H1 (cell line): ENCODE data around the gene IL23A. TPM values are rescaled to one million over a fixed set of nuclear protein-coding genes. Genes with fewer than 3 reads are reported as not detected.

Experiments used
- ASH2L ChIP-seq: fragments of 200-600, 300-600 bp; sonication (generic); IDR thresholded peaks from one replicate; pipeline ENCODE4 v1.7.1; 2017; ENCODE audit warnings: low read length
- BRCA1 ChIP-seq: IDR thresholded peaks from 2 replicates; pipeline ENCODE4 v1.6.1; 2012; ENCODE audit warnings: low read depth, low read length, improper control_type of control experiment
- CBX8 ChIP-seq: fragments of 300-800, 300-1000 bp; sonication (generic); IDR thresholded peaks from 2 replicates; pipeline ENCODE4 v1.7.1; 2016; ENCODE audit warnings: low read depth, low read length, borderline replicate concordance
- EZH2 ChIP-seq: fragments of 200-600 bp; sonication (generic); IDR thresholded peaks from 2 replicates; pipeline ENCODE4 v1.7.1; 2012; ENCODE audit warnings: low read depth, mild to moderate bottlenecking, moderate library complexity, low read length, inconsistent platforms; ENCODE audit not compliant: severe bottlenecking
- HDAC2 ChIP-seq, 2 experiments: fragments of 300-600 bp in 1 of 2; sonication (generic) in 1 of 2; IDR thresholded peaks; 2 replicates each; pipeline ENCODE4 v1.6.1; 2011 to 2012; ENCODE audit warnings: low read depth in 2 of 2, low read length in 2 of 2, mild to moderate bottlenecking in 2 of 2, moderate library complexity in 2 of 2, borderline replicate concordance in 1 of 2, inconsistent platforms in 1 of 2
- HDAC6 ChIP-seq: IDR thresholded peaks from one replicate; pipeline ENCODE4 v1.7.1; 2012; ENCODE audit warnings: low read depth, mild to moderate bottlenecking, inconsistent platforms, low read length, moderate library complexity
- JUN ChIP-seq: IDR thresholded peaks from 2 replicates; pipeline ENCODE4 v1.6.1; 2011; ENCODE audit warnings: low read depth, mild to moderate bottlenecking, improper control_type of control experiment, low read length
- MAX ChIP-seq: IDR thresholded peaks from 2 replicates; pipeline ENCODE4 v1.6.1; 2012; ENCODE audit warnings: inconsistent platforms
- RAD21 ChIP-seq, 2 experiments: IDR thresholded peaks in 1 of 2; conservative IDR thresholded peaks in 1 of 2; 2 replicates each; pipeline ENCODE4 v1.6.1; 2011; ENCODE audit warnings: low read depth in 2 of 2, low read length in 2 of 2, improper control_type of control experiment in 1 of 2, inconsistent platforms in 1 of 2, mild to moderate bottlenecking in 1 of 2, moderate library complexity in 1 of 2
- SAP30 ChIP-seq: fragments of 300-600 bp; sonication (generic); IDR thresholded peaks from 2 replicates; pipeline ENCODE4 v1.7.1; 2012; ENCODE audit warnings: low read length, moderate library complexity, mild to moderate bottlenecking, inconsistent platforms; ENCODE audit not compliant: insufficient read depth, insufficient replicate concordance
- TBP ChIP-seq: IDR thresholded peaks from 2 replicates; pipeline ENCODE4 v1.6.1; 2011; ENCODE audit warnings: low read depth, low read length, improper control_type of control experiment
- TCF12 ChIP-seq: IDR thresholded peaks from 2 replicates; pipeline ENCODE4 v1.6.1; 2011; ENCODE audit warnings: low read depth, mild to moderate bottlenecking, low read length
- TEAD4 ChIP-seq: IDR thresholded peaks from 2 replicates; pipeline ENCODE4 v1.6.1; 2012; ENCODE audit warnings: low read depth, low read length, inconsistent platforms, mixed read lengths
- polyA plus RNA-seq, 7 experiments: library from polyadenylated mRNA; depleted of rRNA in 3 of 7; stranded (reverse) in 5 of 7; unstranded in 2 of 7; fragments of >200 nt in 5 of 7; fragments of 200-250 nt in 2 of 7; gene quantifications; 1 replicate in 5 of 7; 2 replicates in 1 of 7; 4 replicates in 1 of 7; pipeline versions ENCODE4 v1.2.1 to v1.2.3, GENCODE V29; 2011 to 2013; ENCODE audit warnings: missing spikeins in 2 of 7, mixed read lengths in 2 of 7
- total RNA-seq: library from RNA; stranded (reverse); fragmentation: NEBNext Ultra II Directional; extraction: Animal tissue kit (Norgen Biotek cat#: 25700); gene quantifications from 2 replicates; pipeline ENCODE4 v1.2.1, GENCODE V29; 2021

IL23A gene
- total and polyA plus RNA-seq, 2 of the 8 experiments (the other 6 are each of a cell fraction or from before 2014, with no cell fraction given), result 2.3 to 3.6 TPM

- peak in 1 of 2 experiments; percentile 13; a peak in 1 of 4 replicates for TF ChIP-seq RAD21 (IDR thresholded peaks at IDR 0.05 in 1 of 2, conservative IDR thresholded peaks at IDR 0.05 in 1 of 2; ENCODE audit: low read depth in 2 of 2, low read length in 2 of 2)
- no peak for TF ChIP-seq EZH2
- peak; percentile 54 to 72; a peak in 2 of 4 replicates for TF ChIP-seq HDAC2 (IDR thresholded peaks at IDR 0.05; ENCODE audit: borderline replicate concordance in 1 of 2, low read depth in 2 of 2, low read length in 2 of 2)
- 0 out of 2 replicates have a peak, but pooled peaks have one; percentile 32 for TF ChIP-seq TCF12
- TF ChIP-seq TEAD4, result no peak
- TF ChIP-seq JUN, result no peak
- no peak for TF ChIP-seq HDAC6
- TF ChIP-seq TBP, result peak; percentile 56; the same call in 1 of the 2 replicates
- TF ChIP-seq CBX8, result no peak
- TF ChIP-seq ASH2L, result peak; percentile 88
- no peak for TF ChIP-seq SAP30
- no peak for TF ChIP-seq BRCA1
- TF ChIP-seq MAX, result peak; percentile 55; the same call in 1 of the 2 replicates
Observed at GRCh38 chr12:56333679-56334489, 4.8 kb upstream of the IL23A start, which contains the start of gene PAN2 (continued).
